Breast epithelium (tissue), 4 donors: ENCODE results near the gene CDA. TPM values are rescaled to one million over a fixed set of nuclear protein-coding genes. Genes with fewer than 3 reads are reported as not detected.

ENCODE experiments used
- DNase-seq, 2 donors: peaks; one replicate each; pipeline ENCODE4 v3.0.0-alpha.2; 2019; ENCODE audit warnings: low spot score in 2 of 2
- H3K27ac ChIP-seq, 2 donors: fragments of 200-600 bp; sonication (generic) in 1 of 2; one replicate each; pipeline ENCODE4 v1.5.1; 2016 to 2019; ENCODE audit warnings: mild to moderate bottlenecking in 1 of 2
- H3K27me3 ChIP-seq, 2 donors: fragments of 200-600 bp; sonication (generic) in 1 of 2; one replicate each; pipeline versions ENCODE4 v1.5.1 to v1.6.0; 2017 to 2019; ENCODE audit warnings: control low read depth in 1 of 2, mild to moderate bottlenecking in 1 of 2
- H3K36me3 ChIP-seq: fragments of 200-600 bp; one replicate; pipeline ENCODE4 v1.5.1; 2019
- H3K4me1 ChIP-seq, 2 donors: fragments of 200-600 bp; sonication (generic); one replicate each; pipeline ENCODE4 v1.5.1; 2016 to 2019; ENCODE audit warnings: control low read depth in 1 of 2
- H3K4me3 ChIP-seq, 3 donors: fragments of 200-600 bp; sonication (generic); 1 replicate in 2 of 3; 2 replicates in 1 of 3; pipeline ENCODE4 v1.5.1; 2016 to 2019; ENCODE audit warnings: mild to moderate bottlenecking in 3 of 3, moderate library complexity in 2 of 3
- H3K9me3 ChIP-seq, 2 donors: fragments of 200-600 bp; sonication (generic) in 1 of 2; one replicate each; pipeline ENCODE4 v1.5.1; 2016 to 2019; ENCODE audit warnings: control low read depth in 1 of 2
- POLR2A ChIP-seq: fragments of 450-650 bp; IDR thresholded peaks from one replicate; pipeline ENCODE4 v1.6.1; 2016; ENCODE audit warnings: antibody characterized with exemption, mild to moderate bottlenecking, moderate library complexity
- POLR2AphosphoS5 ChIP-seq, 3 donors: sonication (generic); formaldehyde crosslinking; IDR thresholded peaks; one replicate each; pipeline ENCODE4 v1.6.1; 2017; ENCODE audit warnings: antibody characterized with exemption in 3 of 3
- intact Hi-C: fragments of 100-400 bp; cut with DNase I; formaldehyde crosslinking; loops from one replicate; pipeline ENCODE4 v1.15.1; 2023; ENCODE audit warnings: low total_unique reads
- total RNA-seq, 3 donors: library from RNA; depleted of rRNA; stranded (reverse); fragments of >200 nt; gene quantifications; one replicate each; pipeline ENCODE4 v1.1.0, GENCODE V29; 2016
- TF ChIP-seq, protein P1 (sequence below), 3 donors: fragments of 450-650 bp; IDR thresholded peaks; one replicate each; pipeline ENCODE4 v1.5.1; 2016 to 2017; ENCODE audit warnings: antibody characterized with exemption in 3 of 3, mild to moderate bottlenecking in 3 of 3, moderate library complexity in 3 of 3

Gene CDA
- total RNA-seq, 3 donors from 2014 or later = 0.98 to 1.3 (median 1.0) TPM

DNA sequence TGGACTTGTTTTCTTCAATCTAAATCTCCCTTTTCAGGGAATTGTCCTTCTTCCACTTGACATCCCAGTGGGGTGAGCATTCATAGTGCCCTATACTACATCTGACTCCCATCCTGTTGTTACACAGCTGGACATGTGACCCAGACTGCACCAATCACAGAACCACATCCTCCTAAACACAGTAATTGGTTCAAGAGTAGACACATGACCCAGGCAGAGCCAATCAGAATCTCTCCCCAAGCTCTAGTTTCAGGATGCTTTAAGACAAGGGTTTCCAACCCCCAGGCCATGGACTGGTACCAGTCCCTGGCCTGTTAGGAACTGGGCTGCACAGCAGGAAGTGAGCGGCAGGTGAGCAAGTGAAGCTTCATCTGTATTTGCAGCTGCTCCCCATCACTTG lies 77.9 kb downstream of the CDA start:
- Histone ChIP-seq H3K4me3 (no peak overlapping the region), H3K27ac (peak overlapping the region in 1 of 2 donors; percentile 48), H3K9me3 (no peaks in the 10 kb centered on the region), H3K36me3 (no peaks in the 10 kb centered on the region), H3K27me3 (peaks cover 0 to 2% of the 10 kb centered on the region in 2 donors), H3K4me1 (no peaks in the 10 kb centered on the region)
- TF ChIP-seq POLR2AphosphoS5 (IDR thresholded peaks at IDR 0.05) = no peak
- TF ChIP-seq POLR2A = no peak
- TF ChIP-seq, protein P1, sequence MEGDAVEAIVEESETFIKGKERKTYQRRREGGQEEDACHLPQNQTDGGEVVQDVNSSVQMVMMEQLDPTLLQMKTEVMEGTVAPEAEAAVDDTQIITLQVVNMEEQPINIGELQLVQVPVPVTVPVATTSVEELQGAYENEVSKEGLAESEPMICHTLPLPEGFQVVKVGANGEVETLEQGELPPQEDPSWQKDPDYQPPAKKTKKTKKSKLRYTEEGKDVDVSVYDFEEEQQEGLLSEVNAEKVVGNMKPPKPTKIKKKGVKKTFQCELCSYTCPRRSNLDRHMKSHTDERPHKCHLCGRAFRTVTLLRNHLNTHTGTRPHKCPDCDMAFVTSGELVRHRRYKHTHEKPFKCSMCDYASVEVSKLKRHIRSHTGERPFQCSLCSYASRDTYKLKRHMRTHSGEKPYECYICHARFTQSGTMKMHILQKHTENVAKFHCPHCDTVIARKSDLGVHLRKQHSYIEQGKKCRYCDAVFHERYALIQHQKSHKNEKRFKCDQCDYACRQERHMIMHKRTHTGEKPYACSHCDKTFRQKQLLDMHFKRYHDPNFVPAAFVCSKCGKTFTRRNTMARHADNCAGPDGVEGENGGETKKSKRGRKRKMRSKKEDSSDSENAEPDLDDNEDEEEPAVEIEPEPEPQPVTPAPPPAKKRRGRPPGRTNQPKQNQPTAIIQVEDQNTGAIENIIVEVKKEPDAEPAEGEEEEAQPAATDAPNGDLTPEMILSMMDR (IDR thresholded peaks at IDR 0.05) = no peak
- intact Hi-C loops = no loop called here
- no peak for DNase-seq

Other genes with a start within 250 kb of the CDA start
- 10 to 100 TPM in 2 of 3 donors, 1 to 10 TPM in 1; 5.6 to 26.9 (median 17.0) TPM for gene CAMK2N1, start 102.9 kb upstream of the CDA start, total RNA-seq
- 10 to 100 TPM; 25.4 to 35.1 (median 29.6) TPM for gene MUL1, start 80.9 kb upstream of the CDA start, total RNA-seq
- gene FAM43B, start 36.5 kb upstream of the CDA start, total RNA-seq = under 1 TPM; 0.16 to 0.33 (median 0.29) TPM
- 100 to 1,000 TPM in 1 of 3 donors, 10 to 100 TPM in 2; 92.1 to 146 (median 94.1) TPM for gene PINK1, start 44.4 kb downstream of the CDA start, total RNA-seq
- 100 to 1,000 TPM; 127 to 145 (median 138) TPM for gene DDOST, start 72.3 kb downstream of the CDA start, total RNA-seq
- gene KIF17, start 128.9 kb downstream of the CDA start, total RNA-seq = 1 to 10 TPM; 1.8 to 3.5 (median 2.0) TPM
- under 1 TPM in 2 of 3 donors, not detected in 1; under 0.01 to 0.29 TPM for gene SH2D5, start 143.6 kb downstream of the CDA start, total RNA-seq
- gene HP1BP3, start 198.2 kb downstream of the CDA start, total RNA-seq = 100 to 1,000 TPM; 224 to 317 (median 281) TPM